NCI-H1092 (cell line): ENCODE data around the gene DVL1.
"Not testable (repeated sequence)": the region's sequence is repeated elsewhere in the genome, so short reads cannot be mapped to it uniquely, and the experiment has no call there.

Experiments
- DNase-seq: peaks from one replicate; lab custom pipeline; 2025; lab: John Stamatoyannopoulos, UW

DVL1 gene

GRCh38 chr1:1326075-1326605 is 23.1 kb downstream of the DVL1 start:
- no peak for DNase-seq

GRCh38 chr1:1325288-1326074 is 23.7 kb downstream of the DVL1 start:
- DNase-seq = no peak

GRCh38 chr1:1324524-1325287 is 24.5 kb downstream of the DVL1 start, which contains the start of the genes CPTP and INTS11:
CPTP (plus strand) TSS chr1:1324802; CDS start chr1:1326911, 2,109 bp downstream.
INTS11 (minus strand) TSS chr1:1324660; CDS start chr1:1324608, 52 bp downstream.
- DNase-seq = peak; percentile 59

GRCh38 chr1:1324084-1324523 is 25.1 kb downstream of the DVL1 start:
- DNase-seq = no peak

- no peak for DNase-seq
Observed at GRCh38 chr1:1322952-1323351, 26.3 kb downstream of the DVL1 start.

GRCh38 chr1:1322418-1322817 is 26.8 kb downstream of the DVL1 start:
- DNase-seq = no peak

- DNase-seq = no peak
Observed at GRCh38 chr1:1321477-1321876, 27.7 kb downstream of the DVL1 start.

GRCh38 chr1:1320666-1321448 is 28.4 kb downstream of the DVL1 start:
- no peak for DNase-seq

- no peak for DNase-seq
Observed at GRCh38 chr1:1319646-1319941, 29.6 kb downstream of the DVL1 start.

GRCh38 chr1:1318777-1319645 is 30.2 kb downstream of the DVL1 start:
- no peak for DNase-seq

GRCh38 chr1:1318131-1318652 is 31.0 kb downstream of the DVL1 start:
- DNase-seq = peak; percentile 35

GRCh38 chr1:1317420-1317819 is 31.8 kb downstream of the DVL1 start:
- DNase-seq = no peak

GRCh38 chr1:1316199-1316598 is 33.0 kb downstream of the DVL1 start:
- not testable (repeated sequence) for DNase-seq

- no peak for DNase-seq
Observed at GRCh38 chr1:1315435-1315954, 33.7 kb downstream of the DVL1 start.

GRCh38 chr1:1314678-1315335 is 34.4 kb downstream of the DVL1 start:
- no peak for DNase-seq

- no peak for DNase-seq
Observed at GRCh38 chr1:1314237-1314586, 35.0 kb downstream of the DVL1 start.

- no peak for DNase-seq
Observed at GRCh38 chr1:1313500-1314236, 35.5 kb downstream of the DVL1 start.

- DNase-seq = no peak
Observed at GRCh38 chr1:1312450-1313314, 36.5 kb downstream of the DVL1 start.
